IPS DF 6.9 (cell line): ENCODE data around the gene RPAP2.

Experiments used
- DNase-seq: peaks from one replicate; pipeline ENCODE4 v3.0.0-alpha.2; 2013; ENCODE audit warnings: low read depth, low spot score
- H3K27ac ChIP-seq: one replicate; pipeline ENCODE4 v1.5.1; 2013; ENCODE audit warnings: low read length, control low read depth
- H3K27me3 ChIP-seq: 2 replicates; pipeline ENCODE4 v1.6.1; 2013; ENCODE audit warnings: mild to moderate bottlenecking, low read length; ENCODE audit not compliant: control insufficient read depth, insufficient read depth
- H3K36me3 ChIP-seq: 2 replicates; pipeline ENCODE4 v1.6.1; 2013; ENCODE audit warnings: low read length; ENCODE audit not compliant: control insufficient read depth, insufficient read depth
- H3K4me1 ChIP-seq: 2 replicates; pipeline ENCODE4 v1.6.1; 2013; ENCODE audit warnings: low read length; ENCODE audit not compliant: control insufficient read depth, insufficient read depth
- H3K4me3 ChIP-seq: 2 replicates; pipeline ENCODE4 v1.5.1; 2013; ENCODE audit warnings: mild to moderate bottlenecking, low read length
- H3K9me3 ChIP-seq: 2 replicates; pipeline ENCODE4 v1.6.1; 2013; ENCODE audit warnings: low read length, inconsistent platforms; ENCODE audit not compliant: control insufficient read depth, insufficient read depth
- WGBS: extraction: QIAGEN DNeasy Blood & Tissue Kit; methylation state at CpG from one replicate; pipeline ENCODE4 v1.1.7; 2013; ENCODE audit warnings: mixed read lengths, missing lambda C conversion rate; ENCODE audit not compliant: insufficient read length, insufficient coverage; 5-methylcytosine and 5-hydroxymethylcytosine counted together

The RPAP2 gene

DNA sequence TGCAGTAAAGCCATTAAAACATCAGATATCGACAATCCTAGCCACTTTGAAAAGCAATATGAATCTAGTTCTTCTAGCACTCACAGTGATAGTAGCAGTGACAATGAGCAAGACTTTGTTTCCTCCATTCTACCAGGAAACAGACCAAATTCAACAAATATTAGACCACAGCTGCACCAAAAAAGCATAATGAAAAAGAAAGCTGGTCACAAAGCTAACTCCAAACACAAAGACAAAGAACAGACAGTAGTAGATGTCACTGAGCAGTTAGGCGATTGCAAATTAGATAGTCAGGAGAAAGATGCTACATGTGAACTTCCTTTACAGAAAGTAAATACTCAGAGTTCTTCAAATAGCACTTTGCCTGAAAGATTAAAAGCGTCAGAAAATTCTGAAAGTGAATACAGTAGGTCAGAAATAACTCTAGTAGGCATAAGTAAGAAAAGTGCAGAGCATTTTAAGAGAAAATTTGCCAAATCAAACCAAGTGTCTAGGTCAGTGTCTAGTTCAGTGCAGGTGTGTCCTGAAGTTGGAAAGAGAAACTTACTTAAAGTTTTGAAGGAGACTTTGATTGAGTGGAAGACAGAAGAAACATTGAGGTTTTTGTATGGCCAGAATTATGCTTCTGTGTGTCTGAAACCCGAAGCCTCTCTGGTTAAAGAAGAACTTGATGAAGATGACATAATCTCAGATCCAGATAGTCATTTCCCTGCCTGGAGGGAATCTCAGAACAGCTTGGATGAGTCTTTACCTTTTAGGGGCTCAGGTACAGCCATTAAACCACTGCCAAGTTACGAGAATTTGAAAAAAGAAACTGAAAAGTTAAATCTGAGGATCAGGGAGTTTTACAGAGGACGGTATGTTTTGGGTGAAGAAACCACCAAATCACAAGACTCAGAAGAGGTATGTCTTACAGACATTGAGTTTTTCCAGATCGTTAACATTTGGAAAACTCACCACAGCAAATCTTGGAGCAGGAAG is 24.9 kb downstream of the RPAP2 start:
- Histone ChIP-seq H3K27ac (no peak overlapping the region), H3K4me3 (no peak overlapping the region), H3K4me1 (no peaks in the 10 kb centered on the region), H3K9me3 (peaks cover 1% of the 10 kb centered on the region; the same call in 1 of the 2 replicates), H3K27me3 (no peaks in the 10 kb centered on the region), H3K36me3 (no peaks in the 10 kb centered on the region; the same call in 1 of the 2 replicates)
- DNase-seq, result no peak
- WGBS, result no CpG with 5 or more reads among the region's 7 CpGs

GRCh38 chr1:92324784-92325183 is 25.9 kb downstream of the RPAP2 start:
- no peak overlapping the region for H3K27ac ChIP-seq

GRCh38 chr1:92326681-92327080 is 27.8 kb downstream of the RPAP2 start:
- no peak overlapping the region for H3K27ac ChIP-seq
- H3K9me3 ChIP-seq, result peaks cover 1% of the 10 kb centered on the region; the same call in 1 of the 2 replicates
- H3K4me3 ChIP-seq, result no peak overlapping the region
- no peaks in the 10 kb centered on the region for H3K27me3 ChIP-seq
- no CpG with 5 or more reads among the region's 1 CpG for WGBS
- H3K4me1 ChIP-seq, result no peaks in the 10 kb centered on the region
- no peak for DNase-seq
- no peaks in the 10 kb centered on the region; the same call in 1 of the 2 replicates for H3K36me3 ChIP-seq

More at GRCh38 chr1:92324784-92325183, 25.9 kb downstream of the RPAP2 start:
- DNase-seq, result no peak
- no peaks in the 10 kb centered on the region for H3K27me3 ChIP-seq
- H3K4me3 ChIP-seq, result no peak overlapping the region
- H3K9me3 ChIP-seq, result peaks cover 1% of the 10 kb centered on the region; the same call in 1 of the 2 replicates
- H3K36me3 ChIP-seq, result no peaks in the 10 kb centered on the region; the same call in 1 of the 2 replicates
- H3K4me1 ChIP-seq, result no peaks in the 10 kb centered on the region

DNA sequence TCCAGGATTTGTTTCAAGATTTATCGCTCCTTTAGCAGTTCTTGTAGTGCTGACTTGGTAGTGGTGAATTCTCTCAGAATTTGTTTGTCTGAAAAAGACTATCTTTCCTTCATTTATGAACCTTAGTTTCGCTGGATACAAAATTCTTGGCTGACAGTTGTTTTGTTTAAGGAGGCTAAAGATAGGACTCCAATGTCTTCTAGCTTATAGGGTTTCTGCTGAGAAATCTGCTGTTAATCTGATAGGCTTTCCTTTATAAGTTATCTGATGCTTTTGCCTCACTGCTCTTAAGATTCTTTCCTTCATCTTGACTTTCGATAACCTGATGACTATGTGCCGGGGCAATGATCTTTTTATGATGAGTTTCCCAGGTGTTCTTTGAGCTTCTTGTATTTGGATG is 28.9 kb downstream of the RPAP2 start:
- no CpG with 5 or more reads among the region's 4 CpGs for WGBS
- Histone ChIP-seq H3K36me3 (no peaks in the 10 kb centered on the region; the same call in 1 of the 2 replicates), H3K4me3 (no peak overlapping the region), H3K4me1 (no peaks in the 10 kb centered on the region), H3K9me3 (peaks cover 1% of the 10 kb centered on the region; the same call in 1 of the 2 replicates), H3K27ac (no peak overlapping the region), H3K27me3 (no peaks in the 10 kb centered on the region)
- no peak for DNase-seq

GRCh38 chr1:92329347-92330129 is 30.7 kb downstream of the RPAP2 start:
- no CpG with 5 or more reads among the region's 6 CpGs for WGBS
- Histone ChIP-seq H3K9me3 (peaks cover 1% of the 10 kb centered on the region; the same call in 1 of the 2 replicates), H3K36me3 (no peaks in the 10 kb centered on the region), H3K27me3 (no peaks in the 10 kb centered on the region), H3K4me3 (no peak overlapping the region), H3K4me1 (no peaks in the 10 kb centered on the region), H3K27ac (no peak overlapping the region)
- DNase-seq, result no peak

- Histone ChIP-seq H3K9me3 (no peaks in the 10 kb centered on the region), H3K27me3 (no peaks in the 10 kb centered on the region), H3K4me3 (no peak overlapping the region), H3K4me1 (no peaks in the 10 kb centered on the region), H3K36me3 (no peaks in the 10 kb centered on the region), H3K27ac (no peak overlapping the region)
- DNase-seq, result no peak
- no CpG with 5 or more reads among the region's 3 CpGs for WGBS
These were observed 34.8 kb downstream of the RPAP2 start for GRCh38 chr1:92333668-92334067.

GRCh38 chr1:92340154-92340553 is 41.3 kb downstream of the RPAP2 start:
- Histone ChIP-seq H3K27me3 (no peaks in the 10 kb centered on the region), H3K4me1 (no peaks in the 10 kb centered on the region), H3K4me3 (no peak overlapping the region), H3K27ac (no peak overlapping the region), H3K36me3 (no peaks in the 10 kb centered on the region; the same call in 1 of the 2 replicates), H3K9me3 (no peaks in the 10 kb centered on the region)
- DNase-seq, result no peak
- no CpG with 5 or more reads among the region's 1 CpG for WGBS

DNA sequence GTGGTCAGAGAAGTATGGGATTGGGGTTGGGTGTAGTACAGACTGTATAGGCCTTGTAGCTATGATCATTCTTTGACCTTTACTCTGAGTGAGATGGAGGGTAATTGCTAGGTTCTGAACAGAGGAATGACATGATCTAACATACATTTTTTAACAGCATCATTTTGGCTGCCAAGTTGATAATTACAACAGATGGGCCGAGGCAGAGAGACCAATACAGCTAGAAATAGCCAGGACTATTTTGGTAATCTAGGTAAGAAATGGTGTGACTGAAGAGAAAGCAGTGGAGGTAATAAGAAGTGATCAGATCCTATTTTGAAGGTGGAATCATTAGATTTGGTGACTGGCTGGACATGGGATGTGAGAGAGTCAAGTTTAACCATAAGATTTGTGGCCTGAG is 43.5 kb downstream of the RPAP2 start:
- no peak for DNase-seq
- H3K36me3 ChIP-seq, result no peaks in the 10 kb centered on the region; the same call in 1 of the 2 replicates
- no CpG with 5 or more reads among the region's 1 CpG for WGBS
- H3K4me3 ChIP-seq, result no peak overlapping the region
- H3K9me3 ChIP-seq, result no peaks in the 10 kb centered on the region
- no peaks in the 10 kb centered on the region for H3K27me3 ChIP-seq
- no peaks in the 10 kb centered on the region for H3K4me1 ChIP-seq
- no peak overlapping the region for H3K27ac ChIP-seq

DNA sequence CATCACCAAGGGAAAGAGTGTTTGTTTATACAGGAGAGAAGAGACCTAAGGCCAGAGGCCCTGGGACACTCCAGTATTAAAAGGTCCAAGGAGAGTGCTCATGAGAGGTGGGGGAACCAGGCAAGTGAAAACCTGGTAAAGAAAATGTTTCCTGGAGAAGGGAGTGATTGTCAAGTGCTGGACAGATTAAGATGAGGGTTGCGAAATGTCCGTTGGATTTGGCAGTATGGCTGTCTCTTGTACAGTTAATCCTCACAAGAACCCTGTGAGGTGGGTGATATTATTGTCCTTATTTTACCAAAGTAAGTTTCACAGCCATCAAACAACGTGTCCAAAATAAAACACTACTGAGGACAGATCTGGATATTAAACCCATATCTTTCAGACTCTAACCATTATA is 44.2 kb downstream of the RPAP2 start:
- no CpG with 5 or more reads among the region's 3 CpGs for WGBS
- no peaks in the 10 kb centered on the region for H3K4me1 ChIP-seq
- H3K27ac ChIP-seq, result no peak overlapping the region
- H3K27me3 ChIP-seq, result no peaks in the 10 kb centered on the region
- H3K4me3 ChIP-seq, result no peak overlapping the region
- no peak for DNase-seq
- H3K36me3 ChIP-seq, result no peaks in the 10 kb centered on the region; the same call in 1 of the 2 replicates
- H3K9me3 ChIP-seq, result no peaks in the 10 kb centered on the region

GRCh38 chr1:92346866-92347640 is 48.2 kb downstream of the RPAP2 start:
- no peaks in the 10 kb centered on the region; the same call in 1 of the 2 replicates for H3K36me3 ChIP-seq
- no peaks in the 10 kb centered on the region for H3K4me1 ChIP-seq
- no peak overlapping the region for H3K27ac ChIP-seq
- no peak for DNase-seq
- H3K9me3 ChIP-seq, result no peaks in the 10 kb centered on the region
- no peak overlapping the region for H3K4me3 ChIP-seq
- no CpG with 5 or more reads among the region's 1 CpG for WGBS
- no peaks in the 10 kb centered on the region for H3K27me3 ChIP-seq
